ENCODE results near the gene ORMDL1.

DNA sequence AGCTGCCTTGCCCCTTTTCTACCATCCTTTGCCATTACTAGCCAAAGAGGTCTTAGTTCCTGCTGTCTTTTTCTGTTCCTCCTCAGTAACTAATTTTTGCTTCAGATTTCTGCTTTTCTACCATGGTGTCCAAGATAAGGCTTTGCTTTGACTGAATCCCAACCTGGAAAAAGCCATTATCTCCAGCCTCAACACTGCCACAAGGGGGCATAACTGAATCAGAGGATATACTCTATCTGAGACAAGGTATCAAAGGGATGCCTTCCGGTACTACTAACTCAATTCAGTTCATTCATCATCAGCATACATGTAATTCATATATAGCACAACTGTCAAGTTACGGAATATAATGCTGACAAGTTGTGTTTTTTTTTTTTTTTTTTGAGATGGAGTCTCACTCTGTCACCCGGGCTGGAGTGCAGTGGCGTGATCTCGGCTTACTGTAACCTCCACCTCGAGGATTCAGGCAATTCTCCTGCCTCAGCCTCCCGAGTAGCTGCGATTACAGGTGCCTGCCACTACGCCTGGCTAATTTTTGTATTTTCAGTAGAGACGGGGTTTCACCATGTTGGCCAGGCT is 33.0 kb downstream of the ORMDL1 start:
- TF ChIP-seq EP300 (IDR thresholded peaks at IDR 0.05) = no peak
- TF ChIP-seq, protein P1, sequence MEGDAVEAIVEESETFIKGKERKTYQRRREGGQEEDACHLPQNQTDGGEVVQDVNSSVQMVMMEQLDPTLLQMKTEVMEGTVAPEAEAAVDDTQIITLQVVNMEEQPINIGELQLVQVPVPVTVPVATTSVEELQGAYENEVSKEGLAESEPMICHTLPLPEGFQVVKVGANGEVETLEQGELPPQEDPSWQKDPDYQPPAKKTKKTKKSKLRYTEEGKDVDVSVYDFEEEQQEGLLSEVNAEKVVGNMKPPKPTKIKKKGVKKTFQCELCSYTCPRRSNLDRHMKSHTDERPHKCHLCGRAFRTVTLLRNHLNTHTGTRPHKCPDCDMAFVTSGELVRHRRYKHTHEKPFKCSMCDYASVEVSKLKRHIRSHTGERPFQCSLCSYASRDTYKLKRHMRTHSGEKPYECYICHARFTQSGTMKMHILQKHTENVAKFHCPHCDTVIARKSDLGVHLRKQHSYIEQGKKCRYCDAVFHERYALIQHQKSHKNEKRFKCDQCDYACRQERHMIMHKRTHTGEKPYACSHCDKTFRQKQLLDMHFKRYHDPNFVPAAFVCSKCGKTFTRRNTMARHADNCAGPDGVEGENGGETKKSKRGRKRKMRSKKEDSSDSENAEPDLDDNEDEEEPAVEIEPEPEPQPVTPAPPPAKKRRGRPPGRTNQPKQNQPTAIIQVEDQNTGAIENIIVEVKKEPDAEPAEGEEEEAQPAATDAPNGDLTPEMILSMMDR (IDR thresholded peaks at IDR 0.05) = peak; percentile 42 to 57 (median 54)
